T-helper 22 cell (primary cell): ENCODE measurements around the gene LAMB3.

Experiments
- DNase-seq: peaks from one replicate; pipeline ENCODE4 v3.0.0-alpha.2; 2020; ENCODE audit warnings: low read depth

Gene LAMB3

GRCh38 chr1:209633335-209633997, 18.8 kb downstream of the LAMB3 start:
- no peak for DNase-seq

- DNase-seq: no peak
These were observed 21.6 kb downstream of the LAMB3 start for GRCh38 chr1:209630383-209631225.

- no peak for DNase-seq
These were observed 22.4 kb downstream of the LAMB3 start for GRCh38 chr1:209629621-209630382.

DNA sequence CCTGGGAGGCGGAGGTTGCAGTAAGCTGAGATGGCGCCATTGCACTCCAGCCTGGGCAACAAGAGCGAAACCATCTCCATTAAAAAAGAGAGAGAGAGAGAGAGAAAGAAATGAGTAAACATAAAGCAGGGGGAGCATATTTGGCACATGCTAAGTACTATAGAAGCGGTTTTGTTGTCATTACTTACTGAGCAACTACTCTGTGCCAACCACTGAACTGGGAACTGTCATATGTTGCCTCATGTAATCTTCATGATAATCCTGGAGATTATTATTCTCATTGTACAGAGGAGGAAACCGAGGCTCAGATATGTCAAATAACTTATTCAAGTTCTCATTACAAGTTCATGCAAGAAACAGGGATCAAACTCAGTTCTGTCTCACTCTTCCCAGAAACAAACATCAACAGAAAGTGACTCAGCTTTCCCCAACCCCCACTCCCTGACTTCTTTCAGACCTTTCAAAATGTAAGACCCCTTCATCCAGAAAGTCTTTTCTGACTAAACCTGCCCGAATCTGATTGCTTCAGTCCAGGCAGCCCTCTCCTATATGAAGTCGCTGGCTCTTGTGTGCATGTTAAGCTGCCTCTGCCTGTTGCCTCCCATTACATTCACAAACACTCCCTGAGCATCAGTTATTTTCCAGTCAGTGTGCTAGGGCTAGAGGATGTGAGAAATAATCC, 23.5 kb downstream of the LAMB3 start:
- no peak for DNase-seq

GRCh38 chr1:209627732-209628196, 24.5 kb downstream of the LAMB3 start:
- peak; percentile 29 for DNase-seq

DNA sequence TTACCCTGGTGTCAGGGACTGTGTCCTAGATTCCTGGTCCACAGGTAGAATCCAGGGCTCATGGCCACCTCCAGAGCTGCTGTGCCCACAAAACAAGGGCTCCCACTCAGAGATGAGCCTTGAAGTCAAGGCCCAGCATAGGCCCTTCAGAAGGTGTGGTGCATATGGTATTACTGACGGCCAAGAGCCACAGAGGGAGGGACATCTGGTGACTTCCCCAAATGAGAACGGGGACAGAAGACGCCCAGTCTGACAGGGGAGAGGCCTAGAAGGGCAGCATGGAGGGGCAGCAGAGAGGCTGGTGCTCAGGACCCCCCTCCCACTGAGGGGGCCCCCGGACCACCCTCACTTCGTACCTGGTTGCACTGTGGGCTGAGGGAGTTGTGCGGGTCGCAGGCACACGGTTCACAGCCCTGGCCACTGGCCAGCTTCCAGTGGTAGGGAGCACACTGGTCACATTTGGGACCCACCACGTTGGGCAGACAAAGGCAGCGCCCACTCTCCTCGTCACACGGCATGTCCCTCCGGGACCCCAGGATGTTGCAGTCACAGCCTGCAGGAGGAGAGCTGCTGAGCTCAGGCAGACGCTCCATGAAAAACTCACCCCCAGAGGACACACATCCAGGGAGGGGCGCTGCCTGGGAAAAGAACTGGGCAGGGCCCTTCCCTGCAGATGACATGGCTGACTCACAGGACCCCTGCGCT, 25.0 kb downstream of the LAMB3 start:
- no peak for DNase-seq

- DNase-seq: no peak
These were observed 25.7 kb downstream of the LAMB3 start for GRCh38 chr1:209626346-209627026.

- no peak for DNase-seq
These were observed 26.4 kb downstream of the LAMB3 start for GRCh38 chr1:209625791-209626285.

DNA sequence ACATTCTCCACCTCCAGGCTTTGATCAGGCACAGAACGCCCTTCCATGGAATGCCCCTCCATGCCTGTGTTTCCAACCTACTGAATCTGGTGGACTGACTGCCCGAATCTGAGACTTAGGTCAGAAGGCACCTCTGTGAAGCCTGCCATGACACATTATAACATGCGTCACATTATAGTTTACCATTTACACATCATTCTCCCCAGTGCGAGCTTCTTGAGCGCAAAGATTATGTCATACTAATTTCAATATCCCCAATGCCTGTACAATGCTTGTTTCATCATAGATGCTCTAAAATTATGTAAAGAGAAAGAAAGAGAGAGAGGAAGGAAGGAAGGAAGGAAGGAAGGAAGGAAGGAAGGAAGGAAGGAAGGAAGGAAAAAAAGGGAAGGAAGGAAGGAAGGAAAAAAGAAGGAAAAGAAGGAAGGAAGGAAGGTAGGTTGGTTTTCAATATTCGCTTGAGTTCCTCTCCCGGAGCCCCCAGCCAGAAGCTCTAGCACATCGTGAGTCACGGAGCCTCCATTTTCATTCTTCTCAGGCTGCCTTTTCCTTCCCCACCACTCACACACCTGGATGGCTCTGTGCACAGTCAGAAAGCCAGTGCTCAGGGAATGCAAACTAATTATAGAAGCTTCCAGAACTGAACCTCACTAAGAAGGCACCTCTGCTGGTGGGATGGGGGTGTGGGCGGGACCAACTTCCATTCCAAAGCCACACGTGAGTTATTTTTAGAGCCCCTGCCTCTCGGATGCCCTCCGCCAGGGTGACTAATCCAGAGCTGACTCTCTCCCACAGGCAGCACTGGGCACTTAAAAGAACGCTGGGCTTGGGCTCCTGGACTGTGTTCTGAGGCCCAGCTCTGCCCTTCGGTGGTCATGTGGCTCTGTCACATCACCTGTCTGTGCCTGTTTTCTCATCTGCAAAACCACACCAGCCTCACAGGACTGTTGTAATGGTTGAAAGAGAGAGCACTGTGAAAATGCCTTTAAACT, 27.4 kb downstream of the LAMB3 start:
- DNase-seq: no peak

GRCh38 chr1:209622841-209623829, 29.1 kb downstream of the LAMB3 start:
- DNase-seq: no peak

DNA sequence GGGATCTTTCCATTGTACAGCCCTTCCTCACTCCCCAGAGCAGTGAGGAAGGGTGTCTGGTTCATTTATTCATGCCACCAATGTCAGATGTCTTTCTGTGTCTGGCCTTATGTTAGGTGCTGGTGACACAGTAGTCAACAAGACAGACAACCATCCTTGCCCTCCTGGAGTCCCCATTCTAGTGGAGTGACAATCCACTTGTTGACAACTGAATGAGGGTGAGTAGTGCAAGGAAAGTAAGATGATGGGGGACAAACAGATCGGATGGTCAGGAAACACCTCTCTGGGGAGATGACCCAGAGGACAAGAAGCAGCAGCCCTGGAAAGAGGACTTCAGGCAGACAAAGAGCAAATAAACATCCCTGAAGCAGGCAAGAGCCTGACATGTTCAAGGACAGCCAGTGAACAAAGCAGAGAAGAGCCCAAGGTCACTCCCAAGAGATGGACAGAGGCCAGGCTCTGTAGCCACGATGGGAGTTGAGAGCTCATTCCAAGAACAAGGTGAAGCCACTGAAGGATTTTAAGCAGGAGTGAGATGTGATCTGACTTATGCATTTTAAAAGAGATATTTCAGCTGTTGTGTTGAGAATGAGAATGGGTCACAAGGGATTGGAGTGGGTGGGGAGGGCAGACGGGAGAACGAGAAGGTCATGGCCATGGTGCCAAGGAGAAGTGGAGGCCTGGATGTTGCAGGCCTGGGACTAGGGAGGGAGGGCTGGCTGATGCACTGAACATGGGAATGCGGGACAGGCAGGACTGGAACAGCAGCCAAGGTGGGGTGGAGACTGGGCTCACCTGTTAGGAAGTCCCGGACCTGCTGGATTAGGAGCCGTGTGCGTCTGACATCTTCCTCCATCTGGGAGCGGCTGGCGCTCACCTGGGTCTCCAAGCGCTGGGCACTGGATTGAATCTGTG, 30.2 kb downstream of the LAMB3 start:
- DNase-seq: no peak

DNA sequence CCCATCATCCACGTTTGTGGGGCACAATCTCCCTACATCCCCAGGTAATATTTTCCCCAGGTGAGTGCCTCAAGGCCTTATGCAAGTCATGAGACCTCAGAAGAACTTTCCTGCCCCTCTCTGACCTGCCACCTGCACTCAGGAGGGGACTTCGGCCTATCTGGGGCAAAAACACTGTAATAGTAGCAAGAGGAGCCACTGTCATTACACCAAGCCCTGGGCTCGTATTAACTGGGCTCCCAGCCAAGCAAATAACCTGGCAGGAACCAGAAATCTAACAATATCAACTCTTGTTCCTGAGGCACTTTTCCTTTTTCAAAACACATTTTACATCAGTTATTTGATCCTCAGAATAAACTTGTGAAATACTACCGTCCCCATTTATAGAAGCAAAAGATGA, 30.9 kb downstream of the LAMB3 start:
- no peak for DNase-seq

- DNase-seq: no peak
These were observed 31.7 kb downstream of the LAMB3 start for GRCh38 chr1:209620487-209620884.

DNA sequence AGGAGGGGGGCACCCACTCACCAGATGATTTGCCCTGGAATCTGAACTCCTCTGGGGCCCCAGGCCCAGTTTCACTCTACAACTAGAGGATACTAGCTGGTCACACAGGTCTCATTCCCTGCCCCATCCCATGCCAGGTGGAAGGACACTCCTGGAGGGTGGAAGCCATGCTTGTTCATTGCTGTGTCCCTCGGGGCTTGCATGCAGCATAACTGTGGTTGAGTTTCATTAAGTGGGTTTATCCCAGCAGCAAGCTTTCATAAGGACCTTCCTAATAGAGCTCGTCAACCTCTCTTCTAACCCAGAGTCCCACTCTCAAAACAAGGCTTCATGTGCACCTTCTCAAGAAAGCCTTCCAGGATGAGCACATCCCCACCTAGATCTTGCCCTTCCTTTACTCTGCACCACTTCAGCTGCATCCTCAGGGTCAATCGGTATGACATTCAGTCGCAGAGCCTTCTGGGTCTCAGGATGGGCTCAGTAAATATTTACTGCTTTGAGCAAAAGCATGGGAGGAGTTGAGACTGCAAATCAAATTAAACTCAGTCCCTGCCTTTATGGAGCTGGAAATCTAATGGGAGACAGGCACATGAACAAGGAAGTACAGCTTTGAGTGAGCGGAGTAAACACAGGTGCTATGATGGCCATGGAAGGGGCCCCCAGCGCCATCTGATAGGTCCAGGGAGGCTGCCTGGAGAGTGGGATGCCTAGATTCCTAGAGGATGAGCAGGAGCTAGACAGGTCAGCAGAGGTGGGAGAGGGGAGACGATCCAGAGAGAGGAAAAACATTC, 32.3 kb downstream of the LAMB3 start:
- no peak for DNase-seq

DNA sequence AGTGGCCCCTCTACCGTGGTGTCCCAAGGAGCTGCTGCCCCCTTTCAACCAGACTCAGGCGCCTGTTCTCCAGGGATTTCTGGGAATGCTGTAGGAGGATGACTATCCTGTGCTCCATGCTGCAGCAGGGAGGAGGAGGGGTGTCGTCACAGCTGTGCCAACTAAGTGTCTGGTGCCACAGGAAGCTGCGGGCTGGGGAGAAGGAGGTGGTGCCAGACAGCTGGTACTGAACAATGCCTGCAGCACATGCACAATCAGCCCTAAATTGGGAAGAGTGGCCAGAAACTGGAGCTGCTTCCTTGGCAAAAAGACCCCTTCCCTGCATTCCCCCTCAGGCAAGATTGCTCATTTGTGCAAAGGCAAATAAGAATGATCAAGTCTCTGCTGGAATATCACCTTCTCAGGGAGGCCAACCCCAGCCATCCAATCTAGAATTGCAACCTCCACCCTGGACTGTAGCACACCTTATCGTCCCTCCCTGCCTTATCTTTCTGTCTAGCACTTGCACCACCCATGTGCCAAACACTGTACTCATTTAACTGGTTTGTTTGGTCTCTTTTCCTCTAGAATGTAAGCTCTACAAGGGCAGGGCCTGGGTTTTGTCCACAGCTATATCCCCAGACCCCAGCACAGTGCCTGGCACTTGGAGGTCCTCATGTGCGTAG, 33.3 kb downstream of the LAMB3 start:
- no peak for DNase-seq

- no peak for DNase-seq
These were observed 33.9 kb downstream of the LAMB3 start for GRCh38 chr1:209618291-209618690.
